Measurements from ENCODE around the gene MRPL55. TPM values are rescaled to one million over a fixed set of nuclear protein-coding genes. Genes with fewer than 3 reads are reported as not detected.

The MRPL55 gene
- total RNA-seq, 1 donor from 2014 or later, result 43.2 TPM

GRCh38 chr1:228144993-228145343 is 35.9 kb upstream of the MRPL55 start:
- peaks cover 29% of the 10 kb centered on the region for H3K36me3 ChIP-seq (ENCODE audit: control insufficient read depth, insufficient read depth, low read length)
- no peak overlapping the region for H3K4me3 ChIP-seq (ENCODE audit: low read depth, low read length)
- no peak for DNase-seq (ENCODE audit: low read depth)
- TF ChIP-seq, protein P1, sequence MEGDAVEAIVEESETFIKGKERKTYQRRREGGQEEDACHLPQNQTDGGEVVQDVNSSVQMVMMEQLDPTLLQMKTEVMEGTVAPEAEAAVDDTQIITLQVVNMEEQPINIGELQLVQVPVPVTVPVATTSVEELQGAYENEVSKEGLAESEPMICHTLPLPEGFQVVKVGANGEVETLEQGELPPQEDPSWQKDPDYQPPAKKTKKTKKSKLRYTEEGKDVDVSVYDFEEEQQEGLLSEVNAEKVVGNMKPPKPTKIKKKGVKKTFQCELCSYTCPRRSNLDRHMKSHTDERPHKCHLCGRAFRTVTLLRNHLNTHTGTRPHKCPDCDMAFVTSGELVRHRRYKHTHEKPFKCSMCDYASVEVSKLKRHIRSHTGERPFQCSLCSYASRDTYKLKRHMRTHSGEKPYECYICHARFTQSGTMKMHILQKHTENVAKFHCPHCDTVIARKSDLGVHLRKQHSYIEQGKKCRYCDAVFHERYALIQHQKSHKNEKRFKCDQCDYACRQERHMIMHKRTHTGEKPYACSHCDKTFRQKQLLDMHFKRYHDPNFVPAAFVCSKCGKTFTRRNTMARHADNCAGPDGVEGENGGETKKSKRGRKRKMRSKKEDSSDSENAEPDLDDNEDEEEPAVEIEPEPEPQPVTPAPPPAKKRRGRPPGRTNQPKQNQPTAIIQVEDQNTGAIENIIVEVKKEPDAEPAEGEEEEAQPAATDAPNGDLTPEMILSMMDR (IDR thresholded peaks at IDR 0.05; ENCODE audit: insufficient read depth, low read length, severe bottlenecking), result no peak
- no peaks in the 10 kb centered on the region for H3K27me3 ChIP-seq (ENCODE audit: control insufficient read depth, insufficient read depth, low read length)
- FAIRE-seq, result no peak

DNA sequence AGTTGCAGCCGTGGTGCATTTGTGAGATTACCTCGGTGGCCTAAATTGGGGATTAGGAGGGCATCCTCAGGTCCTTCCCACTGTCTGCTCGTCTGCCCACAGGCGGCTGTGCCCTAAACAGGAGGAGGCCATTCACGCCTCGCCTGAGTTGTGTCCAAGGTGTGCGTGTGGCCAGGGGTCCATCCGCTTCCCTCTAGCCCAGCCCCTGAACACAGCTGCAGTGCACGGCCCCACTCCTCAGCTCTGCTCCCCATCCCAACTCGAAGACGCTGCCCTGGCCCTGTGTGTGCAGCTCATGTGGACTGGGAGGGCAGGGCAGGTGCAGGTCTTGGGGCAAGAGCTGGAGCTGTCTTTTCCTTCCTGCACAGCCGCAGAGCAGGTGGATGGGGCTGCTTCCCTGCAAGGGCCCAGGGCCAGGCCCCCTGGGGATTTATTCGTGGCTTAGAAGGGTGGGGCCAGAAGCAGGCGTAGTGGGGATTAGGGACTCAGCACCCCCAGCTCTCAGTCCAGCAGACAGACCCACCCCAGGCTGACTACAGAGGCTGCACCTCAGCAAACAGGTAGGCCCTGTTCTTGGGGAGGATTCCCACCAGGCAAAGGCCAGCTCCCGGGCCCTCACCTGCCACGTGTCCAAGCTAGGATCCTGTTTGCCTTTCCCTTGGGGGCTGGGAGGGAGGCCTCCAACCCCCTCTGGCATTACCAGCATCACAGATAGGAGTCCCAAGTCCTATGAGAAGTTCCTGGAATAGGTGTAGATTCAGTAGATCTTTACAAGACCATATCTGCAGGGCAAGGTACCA is 35.3 kb upstream of the MRPL55 start:
- Histone ChIP-seq H3K36me3 (ENCODE audit: control insufficient read depth, insufficient read depth, low read length) (peaks cover 29% of the 10 kb centered on the region), H3K4me3 (ENCODE audit: low read depth, low read length) (no peak overlapping the region), H3K27me3 (ENCODE audit: control insufficient read depth, insufficient read depth, low read length) (no peaks in the 10 kb centered on the region)
- FAIRE-seq (no peak), DNase-seq (ENCODE audit: low read depth) (no peak)
- TF ChIP-seq, protein P1 (IDR thresholded peaks at IDR 0.05; ENCODE audit: insufficient read depth, low read length, severe bottlenecking), result no peak

GRCh38 chr1:228143480-228144192 is 34.5 kb upstream of the MRPL55 start:
- H3K4me3 ChIP-seq (ENCODE audit: low read depth, low read length), result no peak overlapping the region
- FAIRE-seq, result peak; percentile 89
- H3K36me3 ChIP-seq (ENCODE audit: control insufficient read depth, insufficient read depth, low read length), result peaks cover 29% of the 10 kb centered on the region

GRCh38 chr1:228142701-228143136 is 33.6 kb upstream of the MRPL55 start:
- no peak overlapping the region for H3K4me3 ChIP-seq (ENCODE audit: low read depth, low read length)
- DNase-seq (ENCODE audit: low read depth) (no peak), FAIRE-seq (no peak)
- TF ChIP-seq, protein P1 (IDR thresholded peaks at IDR 0.05; ENCODE audit: insufficient read depth, low read length, severe bottlenecking), result no peak
- H3K36me3 ChIP-seq (ENCODE audit: control insufficient read depth, insufficient read depth, low read length), result peaks cover 25% of the 10 kb centered on the region
- H3K27me3 ChIP-seq (ENCODE audit: control insufficient read depth, insufficient read depth, low read length), result no peaks in the 10 kb centered on the region

More at GRCh38 chr1:228143480-228144192, 34.5 kb upstream of the MRPL55 start:
- TF ChIP-seq, protein P1 (IDR thresholded peaks at IDR 0.05; ENCODE audit: insufficient read depth, low read length, severe bottlenecking), result no peak
- no peak for DNase-seq (ENCODE audit: low read depth)
- H3K27me3 ChIP-seq (ENCODE audit: control insufficient read depth, insufficient read depth, low read length), result no peaks in the 10 kb centered on the region

DNA sequence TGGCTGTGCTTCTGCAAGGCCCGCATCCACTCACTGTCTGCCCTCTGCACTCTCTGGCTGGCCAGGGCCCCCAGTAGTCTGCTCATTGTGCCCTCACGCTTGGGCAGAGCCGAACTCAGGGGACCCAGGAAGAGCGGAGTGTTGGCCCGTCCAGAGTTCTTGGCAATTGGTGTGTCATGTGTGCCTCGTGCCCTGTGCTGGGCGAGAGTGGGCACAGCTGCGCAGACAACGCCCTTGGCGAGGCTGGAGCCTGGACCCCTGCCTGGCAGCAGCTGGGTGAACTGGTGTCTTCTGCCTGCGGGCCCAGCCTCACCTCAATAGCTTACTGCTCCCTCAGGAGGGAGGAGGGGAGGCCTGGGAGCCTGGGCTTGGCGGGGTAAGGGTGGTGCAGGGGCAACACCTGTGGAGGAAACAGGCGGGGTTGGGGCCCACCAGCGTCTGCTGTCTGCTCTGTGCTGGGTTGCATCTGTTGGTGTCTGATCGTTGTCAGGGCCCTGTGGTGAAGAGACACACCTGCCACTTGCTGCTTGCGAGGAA is 33.1 kb upstream of the MRPL55 start:
- Histone ChIP-seq H3K4me3 (ENCODE audit: low read depth, low read length) (no peak overlapping the region), H3K27me3 (ENCODE audit: control insufficient read depth, insufficient read depth, low read length) (no peaks in the 10 kb centered on the region), H3K36me3 (ENCODE audit: control insufficient read depth, insufficient read depth, low read length) (peaks cover 23% of the 10 kb centered on the region)
- DNase-seq (ENCODE audit: low read depth) (no peak), FAIRE-seq (no peak)
- TF ChIP-seq, protein P1 (IDR thresholded peaks at IDR 0.05; ENCODE audit: insufficient read depth, low read length, severe bottlenecking), result no peak

All from bronchial epithelial cell (primary cell).